Nephron progenitor cell (in vitro differentiated cells): ENCODE data around the gene OSBPL8.

Experiments used
- DNase-seq: peaks from one replicate; pipeline ENCODE4 v3.0.0; 2021
- H3K27ac Mint-ChIP-seq: 2 replicates; pipeline ENCODE4 v1.8.0; 2021; ENCODE audit warnings: mild to moderate bottlenecking, moderate library complexity, mixed read lengths
- H3K27me3 Mint-ChIP-seq: 2 replicates; pipeline ENCODE4 v1.8.0; 2021; ENCODE audit warnings: mild to moderate bottlenecking, low read depth, mixed read lengths; ENCODE audit not compliant: poor library complexity
- H3K36me3 Mint-ChIP-seq: 2 replicates; pipeline ENCODE4 v1.8.0; 2021; ENCODE audit warnings: low read depth, mixed read lengths
- H3K4me1 Mint-ChIP-seq: 2 replicates; pipeline ENCODE4 v1.8.0; 2021; ENCODE audit warnings: mixed read lengths
- H3K4me3 Mint-ChIP-seq: 2 replicates; pipeline ENCODE4 v1.8.0; 2021; ENCODE audit warnings: mild to moderate bottlenecking, moderate library complexity, mixed read lengths
- H3K9me3 Mint-ChIP-seq: 2 replicates; pipeline ENCODE4 v1.8.0; 2021; ENCODE audit warnings: mild to moderate bottlenecking, moderate library complexity, mixed read lengths
- CTCF ChIP-seq: fragments of 200-600 bp; sonication (generic); IDR thresholded peaks from 2 replicates; pipeline ENCODE4 v1.5.0; 2021; ENCODE audit warnings: antibody characterized with exemption

OSBPL8 gene

GRCh38 chr12:76303989-76304460, 255.5 kb downstream of the OSBPL8 start:
- H3K27me3 Mint-ChIP-seq: peaks cover 7% of the 10 kb centered on the region
- H3K36me3 Mint-ChIP-seq: no peaks in the 10 kb centered on the region
- no peaks in the 10 kb centered on the region for H3K4me1 Mint-ChIP-seq
- DNase-seq: no peak
- no peak overlapping the region for H3K4me3 Mint-ChIP-seq
- no peaks in the 10 kb centered on the region for H3K9me3 Mint-ChIP-seq
- TF ChIP-seq CTCF: no peak
- no peak overlapping the region for H3K27ac Mint-ChIP-seq

DNA sequence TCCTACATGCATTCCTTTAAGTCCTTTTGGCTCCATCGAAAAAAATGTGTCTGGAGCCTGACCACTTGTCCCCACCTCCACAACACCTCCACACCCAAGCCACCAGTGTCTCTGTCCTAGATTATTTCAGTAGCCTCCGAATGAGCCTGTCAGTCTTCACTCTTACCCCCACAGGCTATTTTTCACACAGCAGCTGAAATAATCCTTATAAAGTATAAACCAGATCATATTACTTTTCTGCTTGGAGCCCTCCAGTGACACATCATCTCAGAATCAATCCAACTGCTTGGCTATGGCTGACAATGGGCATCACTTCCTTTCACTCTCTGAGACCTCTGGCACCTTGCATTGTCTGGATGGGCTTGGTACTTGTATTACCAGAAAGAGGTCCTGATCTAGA, 256.2 kb downstream of the OSBPL8 start:
- no peak for TF ChIP-seq CTCF
- Mint-ChIP-seq H3K9me3 (no peaks in the 10 kb centered on the region), H3K27ac (no peak overlapping the region), H3K27me3 (peaks cover 7% of the 10 kb centered on the region), H3K4me1 (no peaks in the 10 kb centered on the region), H3K36me3 (no peaks in the 10 kb centered on the region), H3K4me3 (no peak overlapping the region)
- no peak for DNase-seq
